CD1c-positive myeloid dendritic cell (primary cell): ENCODE results near the gene OR51E1.

Source experiments
- DNase-seq: peaks from one replicate; pipeline ENCODE4 v3.0.0-alpha.2; 2016; ENCODE audit errors: extremely low spot score

The OR51E1 gene, protein sequence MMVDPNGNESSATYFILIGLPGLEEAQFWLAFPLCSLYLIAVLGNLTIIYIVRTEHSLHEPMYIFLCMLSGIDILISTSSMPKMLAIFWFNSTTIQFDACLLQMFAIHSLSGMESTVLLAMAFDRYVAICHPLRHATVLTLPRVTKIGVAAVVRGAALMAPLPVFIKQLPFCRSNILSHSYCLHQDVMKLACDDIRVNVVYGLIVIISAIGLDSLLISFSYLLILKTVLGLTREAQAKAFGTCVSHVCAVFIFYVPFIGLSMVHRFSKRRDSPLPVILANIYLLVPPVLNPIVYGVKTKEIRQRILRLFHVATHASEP

DNA sequence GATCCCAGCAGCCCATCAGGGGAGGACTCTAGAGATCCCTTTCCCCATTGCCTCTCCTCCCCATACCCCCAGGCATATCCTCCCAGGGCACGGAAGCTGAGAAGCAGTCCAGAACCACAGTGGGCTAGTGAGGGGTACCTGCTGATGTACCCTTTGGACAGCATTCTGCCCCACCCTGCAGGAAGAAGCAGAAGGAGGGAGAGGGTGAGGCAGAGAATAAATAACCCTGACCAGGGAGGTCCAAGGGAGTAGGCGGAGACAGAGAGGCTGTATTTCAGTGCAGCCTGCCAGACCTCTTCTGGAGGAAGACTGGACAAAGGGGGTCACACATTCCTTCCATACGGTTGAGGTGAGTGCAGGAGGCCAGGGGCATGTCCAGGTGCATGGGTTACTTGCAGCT lies at the start of gene OR51E1:
TSS of gene OR51E1 (plus strand) at position 301 of the 400 bp plus-strand sequence. CDS start 8,545 bp downstream, outside the sequence.
- no peak for DNase-seq

DNA sequence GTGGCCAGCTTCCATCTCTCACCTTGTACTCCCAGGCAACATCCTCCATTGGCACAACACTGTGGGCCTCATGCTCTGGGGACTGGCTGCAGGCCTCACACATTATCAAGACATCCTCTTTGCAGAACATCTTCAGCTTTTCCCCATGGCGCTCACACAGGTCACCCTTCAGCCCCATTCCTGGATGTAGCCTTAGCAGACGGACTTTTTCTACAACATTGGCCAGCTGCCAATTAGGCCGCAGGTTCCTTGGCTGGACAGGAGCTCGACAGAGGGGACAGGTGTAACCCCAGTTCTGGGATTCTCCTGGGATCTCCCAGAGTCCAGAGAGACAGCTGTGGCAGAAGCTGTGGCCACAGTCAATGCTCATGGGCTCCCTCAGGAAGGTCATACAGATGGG lies 38.7 kb upstream of the OR51E1 start:
- DNase-seq = no peak

DNA sequence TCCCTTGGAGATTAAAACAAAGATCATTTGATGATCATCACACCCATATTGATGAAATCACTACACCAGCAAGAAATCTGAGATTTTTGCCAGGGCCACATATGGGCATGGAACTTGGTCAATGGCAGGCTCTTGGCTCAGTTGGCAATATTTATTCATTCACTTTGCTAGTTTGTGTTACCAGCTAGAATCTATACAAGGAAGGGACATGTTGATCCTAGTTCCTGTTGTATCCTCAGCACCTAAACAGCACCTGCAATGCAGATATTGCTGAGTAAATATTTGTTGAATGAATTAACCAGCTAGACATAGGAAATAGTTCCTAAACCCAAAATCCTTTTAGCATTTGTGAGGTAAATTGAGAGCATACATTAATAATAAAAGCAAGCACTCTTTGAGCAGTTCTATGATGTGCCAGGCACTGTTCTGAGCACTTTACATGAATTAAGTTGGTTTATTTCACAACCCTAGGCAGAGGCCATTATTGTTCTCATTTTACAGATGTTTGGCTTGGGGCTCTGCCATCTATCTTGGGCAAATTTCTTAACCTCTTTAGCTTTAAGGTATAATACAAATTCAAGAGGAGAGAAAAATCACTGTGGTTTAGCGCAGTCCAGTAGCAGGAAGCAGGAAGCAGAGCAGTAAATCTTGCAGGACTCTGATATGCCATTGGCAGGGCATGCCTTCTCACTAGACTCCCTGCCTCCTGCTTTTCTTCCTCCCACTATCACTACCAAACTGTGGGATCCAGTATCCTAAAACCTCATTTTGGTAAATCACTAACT lies 37.4 kb upstream of the OR51E1 start:
- no peak for DNase-seq

DNA sequence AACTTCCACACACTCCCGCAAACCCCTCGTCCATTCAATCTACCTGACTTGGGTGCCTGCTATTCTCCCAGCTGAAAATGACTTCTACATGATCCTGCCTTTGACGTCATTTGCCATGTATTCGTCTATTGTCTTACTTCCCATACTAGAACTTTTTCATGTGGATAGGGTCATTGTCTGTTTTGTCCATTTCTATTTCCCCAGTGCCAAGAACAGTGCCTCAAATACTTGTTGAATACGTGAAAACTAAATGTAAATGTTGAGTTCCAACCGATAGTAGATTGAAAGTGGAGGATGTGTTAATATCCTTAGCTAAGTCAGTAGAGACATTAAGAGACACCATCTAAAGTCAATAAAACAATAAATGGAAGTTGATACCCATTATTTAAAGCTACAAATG lies 36.7 kb upstream of the OR51E1 start:
- no peak for DNase-seq

DNA sequence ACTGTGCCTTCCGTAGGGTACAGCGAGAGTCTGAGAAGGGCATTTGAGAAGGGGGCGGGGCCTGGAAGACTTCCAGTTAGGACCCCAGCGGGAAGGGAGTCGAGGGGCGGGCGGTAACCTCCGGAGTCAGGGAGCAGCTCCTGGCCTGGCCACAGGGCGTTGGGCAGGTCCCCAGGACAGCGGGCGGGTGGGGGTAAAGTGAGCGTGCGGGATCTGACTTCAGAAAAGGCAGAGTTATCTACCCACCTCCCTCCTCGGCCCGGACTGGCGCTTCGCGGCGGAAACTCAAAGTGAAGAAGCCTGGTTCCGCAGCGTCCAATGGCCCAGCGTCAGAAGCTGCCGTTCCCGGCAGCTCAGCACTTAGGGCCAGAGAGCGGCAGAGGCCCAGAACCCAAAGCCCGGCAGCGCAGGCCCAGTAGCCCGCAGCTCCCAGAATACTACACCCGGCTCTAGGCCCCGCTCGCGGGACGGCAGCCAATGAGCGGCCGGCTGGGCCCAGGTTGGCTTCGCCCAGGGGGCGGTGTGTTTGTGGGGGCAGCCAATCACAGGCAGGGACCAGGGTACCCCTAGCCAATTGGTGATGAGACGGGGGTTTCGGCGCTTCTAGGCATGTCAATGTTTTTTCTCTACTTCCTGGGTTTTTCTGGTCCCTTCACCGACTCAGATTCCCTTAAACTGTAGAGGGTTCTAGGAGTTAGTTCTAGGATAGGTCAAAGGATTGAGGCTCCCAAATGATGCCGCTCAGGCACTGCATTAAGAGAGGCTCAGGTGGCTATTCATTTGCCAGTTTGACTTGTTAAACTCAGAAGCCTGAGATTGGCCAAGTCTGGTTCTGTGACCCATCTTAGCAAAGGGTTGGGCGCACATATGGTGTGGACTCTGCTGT lies 35.8 kb upstream of the OR51E1 start, which contains the start of gene TRIM68:
TSS of gene TRIM68 (minus strand) at position 451 of the 886 bp plus-strand sequence. CDS start 2,727 bp downstream, outside the sequence.
- peak; percentile 96 for DNase-seq

DNA sequence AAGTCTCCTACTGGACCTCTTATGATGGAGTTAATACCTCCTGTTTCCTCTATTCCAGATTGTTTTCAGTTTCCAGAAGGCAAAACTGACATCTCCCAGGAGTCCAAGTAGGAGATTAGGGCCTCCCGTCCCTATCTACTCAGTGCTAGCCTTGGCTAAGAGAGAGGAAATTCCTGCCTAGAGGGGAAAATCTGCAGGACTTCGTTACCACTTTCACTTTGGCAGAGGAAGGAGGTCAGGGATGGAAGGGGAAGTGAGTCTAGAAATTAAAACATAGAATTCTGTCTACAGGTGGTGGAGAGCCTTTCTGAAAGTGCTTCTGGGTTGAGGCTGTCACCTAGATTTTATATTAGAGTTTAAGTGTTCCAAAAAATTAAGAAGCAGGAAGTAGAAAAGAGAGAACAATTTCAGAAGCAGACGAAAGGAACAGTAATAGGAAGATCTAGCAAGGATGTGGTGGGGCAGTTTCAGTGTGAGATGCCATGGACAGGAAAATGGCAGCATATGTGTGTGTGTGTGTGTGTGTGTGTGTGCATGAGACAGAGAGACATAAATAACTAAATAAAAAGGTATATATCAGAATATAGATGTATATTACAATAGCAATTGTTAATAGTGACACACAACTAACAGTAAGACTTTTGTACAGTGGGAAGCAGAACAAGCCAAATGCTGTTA lies 33.4 kb upstream of the OR51E1 start:
- DNase-seq = no peak

DNA sequence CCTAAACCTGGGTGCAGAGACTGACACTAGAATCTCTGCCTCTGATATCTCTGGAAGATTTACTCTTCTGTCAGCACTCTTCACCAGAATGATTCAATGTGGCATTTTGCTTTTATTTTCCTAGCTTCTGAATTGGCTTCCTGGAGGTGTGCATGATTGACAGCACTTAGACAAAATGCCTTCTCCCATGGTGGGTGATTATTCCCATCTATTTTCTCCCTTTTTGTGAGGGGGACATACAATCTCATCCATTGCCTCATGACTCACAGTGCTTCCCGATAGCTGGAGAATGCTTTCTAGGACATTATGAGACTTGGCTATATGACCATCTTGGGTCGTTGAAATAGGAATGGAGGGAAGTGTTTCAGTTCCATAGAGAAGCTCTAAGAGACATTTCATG lies 31.8 kb upstream of the OR51E1 start:
- no peak for DNase-seq

DNA sequence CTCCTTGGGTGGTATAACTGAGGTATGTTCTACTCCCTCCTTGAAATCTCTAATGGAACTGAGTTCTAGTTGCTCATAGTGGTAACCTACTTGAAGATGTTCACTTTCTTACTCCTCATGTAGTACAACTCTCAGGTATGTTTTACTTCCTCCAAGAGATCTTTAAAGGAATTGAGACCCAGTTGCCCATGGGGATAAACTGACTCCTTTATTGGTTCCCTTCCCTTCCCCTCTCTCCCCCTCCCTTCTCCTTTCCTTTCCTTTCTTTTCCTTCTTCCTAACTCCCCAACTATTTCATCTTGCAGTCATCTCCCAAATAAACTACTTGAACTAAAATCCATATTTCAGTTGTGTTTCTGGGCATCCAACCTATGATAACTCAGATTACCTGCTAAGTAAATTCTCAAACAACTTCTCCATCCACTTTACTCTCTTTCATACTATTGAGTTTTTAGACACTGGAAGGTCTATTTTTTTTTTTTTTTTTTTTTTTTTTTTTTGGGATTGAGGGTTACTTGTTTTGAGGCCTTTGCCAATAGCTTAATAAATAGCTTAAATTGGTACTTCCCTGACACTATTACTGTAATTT lies 27.8 kb upstream of the OR51E1 start:
- no peak for DNase-seq

DNA sequence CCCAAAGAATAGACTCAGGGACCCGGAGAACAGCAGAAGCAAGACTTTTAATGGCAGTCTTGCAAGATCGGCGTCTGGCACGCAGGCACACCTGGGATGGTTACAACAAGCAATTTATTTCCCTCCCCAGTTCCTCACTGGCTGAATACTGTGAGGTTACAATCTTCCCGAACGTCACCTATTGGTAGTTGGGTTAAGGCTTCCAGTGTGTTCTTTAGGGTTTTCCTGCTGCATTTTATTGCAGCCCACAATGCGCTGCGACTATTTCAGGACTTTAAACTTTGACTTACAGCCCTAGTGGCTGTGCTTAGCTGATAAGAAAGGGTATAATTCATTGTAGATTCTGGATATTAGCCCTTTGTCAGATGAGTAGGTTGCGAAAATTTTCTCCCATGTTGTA lies 24.3 kb upstream of the OR51E1 start:
- no peak for DNase-seq

DNA sequence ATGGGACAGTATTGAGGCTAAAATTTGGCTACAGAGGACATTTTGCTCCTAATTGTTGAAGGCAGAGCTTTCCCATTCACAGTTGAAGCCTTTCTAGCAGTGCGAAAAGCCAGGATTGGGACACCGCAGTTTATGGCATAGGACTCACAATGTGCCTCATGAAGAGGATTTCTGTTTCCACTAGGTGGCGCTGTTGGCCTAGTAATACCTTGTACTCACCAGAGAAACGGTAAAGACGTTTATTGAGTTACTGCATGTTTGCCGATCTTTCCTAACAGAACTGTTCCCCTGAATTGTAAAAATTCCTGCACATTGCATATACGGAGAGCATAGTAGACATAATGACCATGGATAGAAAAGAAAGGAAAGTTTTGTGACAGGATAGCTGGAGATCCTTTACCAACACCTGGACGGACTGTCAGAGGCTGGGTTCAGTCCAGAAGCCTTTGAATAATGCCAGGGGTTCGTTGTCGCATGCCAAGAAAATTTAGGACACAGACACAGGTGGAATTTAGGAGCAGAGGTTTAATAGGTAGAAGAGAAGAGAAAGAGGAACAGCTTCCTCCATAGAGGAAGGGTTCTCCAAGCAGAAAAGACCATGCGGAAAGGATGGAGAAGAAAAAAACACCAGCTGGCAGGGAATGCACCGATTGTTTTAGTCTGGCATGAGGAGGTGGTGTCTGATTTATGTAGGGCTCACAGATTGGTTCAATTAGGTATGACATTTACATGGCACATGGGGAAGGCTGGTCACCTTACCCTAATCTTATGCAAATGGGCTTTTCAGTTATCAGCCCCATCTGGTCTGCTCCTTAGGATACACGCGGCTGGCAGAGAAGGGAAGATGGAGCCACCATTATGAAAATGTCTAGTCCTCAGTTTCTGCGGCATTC lies 17.3 kb upstream of the OR51E1 start:
- DNase-seq = peak; percentile 62

DNA sequence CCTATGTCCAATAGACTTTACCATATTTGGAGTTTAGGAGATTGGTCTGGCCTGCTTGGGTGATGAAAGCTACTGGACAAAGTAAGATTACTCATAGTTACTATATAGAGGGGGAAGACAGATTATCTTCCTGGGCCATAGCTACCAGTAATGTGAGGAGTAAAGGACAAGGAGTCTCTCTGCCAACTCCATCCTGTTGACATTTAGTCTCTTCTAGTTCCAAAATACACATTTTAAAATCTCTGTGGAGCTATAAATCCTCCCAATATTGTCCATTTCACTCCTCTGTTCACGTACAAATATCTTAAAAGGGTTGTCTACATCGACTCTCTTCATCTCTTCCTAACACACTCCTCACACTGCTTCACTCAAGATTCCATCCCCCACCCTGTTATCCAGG lies 7.6 kb upstream of the OR51E1 start:
- DNase-seq = no peak

DNA sequence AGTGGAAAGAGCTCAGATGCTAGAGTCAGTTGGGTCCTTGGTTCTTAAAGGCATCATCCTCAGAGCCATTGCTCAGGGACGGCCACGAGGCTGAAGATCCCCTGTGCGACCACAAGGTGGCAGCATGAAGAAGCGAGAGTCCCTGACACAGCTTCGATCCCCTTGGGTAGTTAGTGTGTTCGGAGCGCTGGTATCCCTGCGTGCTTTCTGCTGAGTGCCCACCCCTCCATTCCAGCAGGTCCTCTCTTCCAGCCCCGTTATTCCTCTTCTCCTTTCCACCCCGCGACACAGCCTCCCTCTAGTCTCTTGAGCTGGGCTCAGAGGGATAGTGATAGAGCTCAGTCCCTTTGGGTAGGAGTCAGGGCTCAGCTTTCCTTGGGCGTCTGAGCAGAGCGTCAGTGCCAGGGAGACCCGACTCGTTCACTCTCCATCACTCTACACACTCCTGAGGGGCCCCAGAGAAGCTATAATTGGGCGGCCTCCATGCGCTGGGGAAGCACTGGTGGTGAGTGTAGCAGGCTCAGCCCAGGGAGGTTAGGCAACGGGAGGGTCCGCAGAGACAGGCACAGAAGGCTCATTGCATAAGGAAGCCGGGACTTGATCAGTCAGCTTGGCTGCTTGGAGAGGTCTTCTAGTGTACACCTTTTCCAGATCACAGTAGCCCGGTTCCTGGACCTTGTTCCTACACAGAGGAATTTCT lies 6.7 kb upstream of the OR51E1 start, which contains the start of gene OR51D1:
TSS of gene OR51D1 (plus strand) at position 516 of the 700 bp plus-strand sequence. CDS start 2,314 bp downstream, outside the sequence.
- DNase-seq = peak; percentile 61

DNA sequence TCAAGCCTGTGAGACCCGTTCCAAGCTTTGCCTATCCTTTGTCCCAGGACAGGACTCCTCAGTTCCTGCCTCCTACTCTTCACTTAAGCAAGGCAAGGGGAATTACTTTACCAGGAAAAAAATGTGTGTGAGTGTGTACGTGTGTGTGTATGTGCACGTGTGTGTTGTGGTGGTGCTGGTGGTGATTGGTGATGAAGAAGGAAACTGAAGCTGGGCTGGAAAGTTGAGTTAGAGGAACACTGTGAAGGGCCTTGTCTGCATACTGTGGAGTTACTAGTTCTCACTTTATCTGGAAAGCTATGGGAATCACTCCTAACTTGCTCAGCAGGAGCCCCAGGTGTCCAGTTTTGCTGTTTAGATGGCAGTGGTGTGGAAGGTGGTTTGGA lies 6.1 kb upstream of the OR51E1 start:
- DNase-seq = no peak

DNA sequence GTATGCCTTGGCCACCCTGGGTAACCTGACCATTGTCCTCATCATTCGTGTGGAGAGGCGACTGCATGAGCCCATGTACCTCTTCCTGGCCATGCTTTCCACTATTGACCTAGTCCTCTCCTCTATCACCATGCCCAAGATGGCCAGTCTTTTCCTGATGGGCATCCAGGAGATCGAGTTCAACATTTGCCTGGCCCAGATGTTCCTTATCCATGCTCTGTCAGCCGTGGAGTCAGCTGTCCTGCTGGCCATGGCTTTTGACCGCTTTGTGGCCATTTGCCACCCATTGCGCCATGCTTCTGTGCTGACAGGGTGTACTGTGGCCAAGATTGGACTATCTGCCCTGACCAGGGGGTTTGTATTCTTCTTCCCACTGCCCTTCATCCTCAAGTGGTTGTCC lies 3.9 kb upstream of the OR51E1 start:
- DNase-seq = no peak

DNA sequence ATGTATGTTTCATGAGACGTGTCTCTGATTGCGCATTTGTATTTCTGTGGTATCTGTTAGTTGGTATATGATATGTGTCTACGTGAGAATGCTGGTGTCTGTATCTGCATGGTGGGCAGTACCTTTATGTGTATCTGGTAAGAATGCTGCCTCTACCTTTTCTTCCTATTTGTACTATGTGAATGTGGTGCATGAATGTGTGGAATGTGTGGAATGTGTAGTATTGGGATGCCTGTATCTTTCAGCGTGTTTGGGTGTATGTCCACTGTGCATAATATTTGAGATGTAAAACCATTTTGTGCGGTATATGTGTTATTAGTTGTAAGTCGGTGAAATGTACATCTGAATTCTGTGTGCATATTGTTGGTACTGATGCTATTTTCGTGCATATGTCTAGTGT lies 2.3 kb upstream of the OR51E1 start:
- no peak for DNase-seq

DNA sequence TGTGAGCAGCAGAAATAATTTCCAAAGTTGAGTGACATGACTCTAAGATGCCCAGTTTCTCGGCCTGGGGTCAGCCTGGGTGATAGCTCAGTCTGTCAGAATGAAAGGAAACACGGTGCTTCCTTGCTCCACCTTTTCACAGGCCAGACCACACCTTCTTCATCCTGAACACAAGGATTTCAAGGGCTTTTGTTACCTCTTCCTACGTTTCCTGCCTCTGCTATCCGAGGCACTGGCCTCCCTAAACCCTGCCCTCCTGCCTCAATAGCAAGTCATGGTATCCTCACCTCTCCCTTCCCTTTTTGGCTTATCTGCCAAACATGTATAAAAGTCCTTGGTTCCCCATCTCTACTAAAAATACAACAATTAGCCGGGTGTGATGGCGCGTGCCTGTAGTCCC lies 1.7 kb upstream of the OR51E1 start:
- DNase-seq = no peak

DNA sequence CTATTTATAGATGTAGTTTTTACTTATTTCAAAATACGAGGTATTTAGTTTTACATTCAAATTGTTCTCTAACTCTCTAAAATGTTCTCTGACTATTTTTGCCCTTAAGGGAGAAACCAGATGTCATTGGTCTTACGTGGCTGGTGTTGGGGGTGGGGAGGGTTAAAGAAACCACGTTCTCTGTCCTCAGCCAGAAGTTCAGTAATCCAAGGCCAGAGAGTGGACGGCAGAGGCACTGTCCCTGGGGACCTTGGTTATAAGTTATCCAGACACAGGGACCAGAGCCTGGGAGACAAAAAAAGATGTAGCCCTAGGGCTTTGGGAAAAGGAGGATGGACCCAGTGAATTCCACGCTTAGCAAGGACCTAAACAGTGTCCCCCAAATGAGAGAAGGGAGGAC lies 706 bp upstream of the OR51E1 start:
- DNase-seq = no peak

DNA sequence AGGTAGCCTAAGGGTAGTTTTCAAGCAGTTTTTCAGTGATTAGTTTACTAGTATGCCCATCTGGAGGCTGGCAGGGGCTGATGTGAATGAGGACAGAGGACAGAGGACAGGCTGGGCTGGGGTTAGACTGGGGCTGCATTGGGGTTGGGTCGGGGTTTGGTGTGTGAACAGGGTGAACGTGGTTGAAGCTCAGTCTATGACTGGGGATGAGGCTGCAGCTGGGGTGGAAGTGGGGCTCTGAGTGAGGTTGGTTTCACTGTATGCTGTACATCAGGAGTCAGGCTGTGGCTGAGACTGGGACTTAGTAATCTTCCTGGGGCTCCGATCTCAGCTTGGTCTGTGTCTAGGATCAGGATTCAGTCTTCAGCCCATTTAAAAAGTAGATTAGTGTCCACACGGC lies 451 bp downstream of the OR51E1 start:
- no peak for DNase-seq

DNA sequence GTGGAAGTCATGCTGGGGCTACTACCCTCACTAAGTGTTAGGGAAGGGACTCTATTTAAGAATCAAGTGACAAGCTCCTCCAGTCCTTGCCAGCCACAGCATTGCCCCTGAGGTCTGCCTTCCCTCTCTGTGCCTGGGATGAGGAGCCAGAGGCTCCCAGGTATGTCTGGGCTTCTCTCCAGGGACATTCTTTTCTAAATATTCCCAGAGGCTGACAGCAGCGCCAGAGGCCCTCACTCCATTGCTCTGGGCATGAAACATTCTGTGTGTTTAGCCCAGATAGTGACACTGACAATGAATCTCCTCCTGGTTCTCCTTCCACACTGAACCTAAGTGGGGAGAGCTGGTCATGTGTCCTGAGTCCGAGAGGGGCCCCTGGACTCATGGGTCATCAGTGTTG lies 2.2 kb downstream of the OR51E1 start:
- no peak for DNase-seq
